HepG2 (cell line): ENCODE measurements around the gene ATPAF2. TPM values are rescaled to one million over a fixed set of nuclear protein-coding genes. Genes with fewer than 3 reads are reported as not detected.

Source experiments
- ATAC-seq: fragments of 200-7000 bp; cut with Tn5 transposase; 3 replicates; pipeline ENCODE4 v1.9.1; 2020; ENCODE audit warnings: mild to moderate bottlenecking, moderate library complexity
- BruUV-seq: library from RNA; stranded (reverse); fragments of 400-500 nt; replicated peaks from 2 replicates; lab custom pipeline; 2021; lab: Mats Ljungman, UMichigan
- CTCF ChIA-PET: fragments of 300-600 bp; formaldehyde crosslinking; extraction: SDS; loops from one replicate; lab custom pipeline; 2021; ENCODE audit warnings: low total read pairs, inconsistent platforms, low intra/inter-chr PET ratio; lab: Yijun Ruan, JAX
- POLR2A ChIA-PET: fragments of 350-600 bp; sonication (Branson Sonifier 250); formaldehyde crosslinking; loops from one replicate; lab custom pipeline; 2020; ENCODE audit warnings: antibody characterized with exemption, inconsistent platforms; lab: Yijun Ruan, JAX
- DNase-seq: peaks from one replicate; pipeline ENCODE4 v3.0.0-alpha.2; 2015; ENCODE audit warnings: low spot score
- FAIRE-seq: peaks from 3 replicates; lab custom pipeline; 2011; peaks lifted over from hg19 to GRCh38; lab: Jason Lieb, UNC
- H2AFZ ChIP-seq: one replicate; pipeline ENCODE4 v1.6.1; 2011; ENCODE audit warnings: low read length, inconsistent platforms
- H3K27ac ChIP-seq: fragments of 300-600 bp; 3 replicates; pipeline ENCODE4 v1.8.0; 2011; ENCODE audit warnings: mixed run types, mild to moderate bottlenecking, mixed read lengths, low read length, inconsistent platforms; ENCODE audit not compliant: insufficient read depth; ENCODE audit errors: extremely low read length
- H3K27me3 ChIP-seq, 2 experiments: fragments of 200-600 bp in 1 of 2; 2 replicates in 1 of 2; 3 replicates in 1 of 2; pipeline versions ENCODE4 v1.6.0 to v1.8.0; 2011; ENCODE audit warnings: low read length in 2 of 2, mild to moderate bottlenecking in 2 of 2, moderate library complexity in 2 of 2, inconsistent platforms in 1 of 2; ENCODE audit not compliant: insufficient read depth in 2 of 2, control insufficient read depth in 1 of 2
- H3K36me3 ChIP-seq, 2 experiments: fragments of 200-600 bp in 1 of 2; replicated peaks in 1 of 2; 2 replicates in 1 of 2; 3 replicates in 1 of 2; pipeline versions ENCODE4 v1.5.1 to v1.8.0; 2011; ENCODE audit warnings: low read length in 2 of 2, inconsistent platforms in 1 of 2; ENCODE audit not compliant: insufficient read depth in 2 of 2, control insufficient read depth in 1 of 2
- H3K4me1 ChIP-seq: 2 replicates; pipeline ENCODE4 v1.5.1; 2012; ENCODE audit warnings: low read length, inconsistent platforms; ENCODE audit not compliant: insufficient read depth
- H3K4me2 ChIP-seq: 2 replicates; pipeline ENCODE4 v1.6.0; 2011; ENCODE audit warnings: low read depth, low read length, inconsistent platforms
- H3K4me3 ChIP-seq, 3 experiments: fragments of 200-600 bp in 1 of 3; sonication (generic), shearing (Covaris generic) in 1 of 3; replicated peaks in 1 of 3; 2 replicates each; pipeline ENCODE4 v1.5.1; 2011 to 2016; ENCODE audit warnings: low read length in 3 of 3, inconsistent platforms in 2 of 3, low read depth in 2 of 3, mild to moderate bottlenecking in 2 of 3, control low read depth in 1 of 3, mixed read lengths in 1 of 3; ENCODE audit not compliant: insufficient read depth in 1 of 3
- H3K79me2 ChIP-seq: one replicate; pipeline ENCODE4 v1.6.1; 2011; ENCODE audit warnings: low read length, inconsistent platforms; ENCODE audit not compliant: insufficient read depth
- H3K9ac ChIP-seq: 2 replicates; pipeline ENCODE4 v1.6.0; 2011; ENCODE audit warnings: mild to moderate bottlenecking, low read depth, low read length, inconsistent platforms; ENCODE audit not compliant: insufficient read depth
- H3K9me3 ChIP-seq: 2 replicates; pipeline ENCODE4 v1.5.1; 2012; ENCODE audit warnings: mild to moderate bottlenecking, low read length
- H4K20me1 ChIP-seq: 2 replicates; pipeline ENCODE4 v1.6.0; 2011; ENCODE audit warnings: inconsistent platforms, mild to moderate bottlenecking, low read length, moderate library complexity; ENCODE audit not compliant: insufficient read depth
- FIP1L1 ChIP-seq: fragments of 200-400 bp; formaldehyde crosslinking; IDR thresholded peaks from 2 replicates; pipeline ENCODE4 v1.6.1; 2018; ENCODE audit warnings: low read depth, mild to moderate bottlenecking, low read length, moderate library complexity, borderline replicate concordance; ENCODE audit not compliant: insufficient read depth
- IRF1 ChIP-seq: sonication (generic); formaldehyde crosslinking; IDR thresholded peaks from 2 replicates; pipeline ENCODE4 v1.4.0; 2020; ENCODE audit warnings: low read depth, mild to moderate bottlenecking, missing genetic modification reagents
- KLF13 ChIP-seq: sonication (generic); formaldehyde crosslinking; IDR thresholded peaks from 2 replicates; pipeline ENCODE4 v1.4.0; 2020; ENCODE audit warnings: mild to moderate bottlenecking, missing genetic modification reagents
- PTBP1 ChIP-seq: fragments of 200-400 bp; formaldehyde crosslinking; IDR thresholded peaks from 2 replicates; pipeline ENCODE4 v1.6.1; 2018; ENCODE audit warnings: low read length, low read depth; ENCODE audit not compliant: poor library complexity, severe bottlenecking
- ZNF564 ChIP-seq: sonication (generic); formaldehyde crosslinking; IDR thresholded peaks from 2 replicates; pipeline ENCODE4 v1.8.1; 2023; ENCODE audit warnings: mild to moderate bottlenecking, missing genetic modification reagents
- ZNF772 ChIP-seq: sonication (generic); formaldehyde crosslinking; IDR thresholded peaks from 2 replicates; pipeline ENCODE4 v1.5.0; 2020; ENCODE audit warnings: mild to moderate bottlenecking, missing genetic modification reagents
- WGBS: methylation state at CpG from one replicate; pipeline ENCODE4 v1.1.6; 2017; ENCODE audit warnings: low lambda C conversion rate; 5-methylcytosine and 5-hydroxymethylcytosine counted together
- in situ Hi-C: cut with HindIII; loops from 2 replicates; pipeline ENCODE4 v1.10.0; 2017; ENCODE audit warnings: low pct_unique_long_range_greater_than_20kb; ENCODE audit not compliant: extremely low pct_ligation_motif_present
- intact Hi-C: fragments of 100-400 bp; cut with micrococcal nuclease; formaldehyde crosslinking; loops from one replicate; pipeline ENCODE4 v1.10.0; 2022; ENCODE audit not compliant: unreplicated experiment
- polyA plus RNA-seq, 8 experiments: library from polyadenylated mRNA; depleted of rRNA in 3 of 8; stranded (reverse) in 7 of 8; unstranded in 1 of 8; fragments of >200 nt; fragmentation: Illumina TruSeq in 4 of 8; extraction: Trizol in 4 of 8; gene quantifications; 2 replicates each; pipeline versions ENCODE4 v1.2.1 to v1.2.3, GENCODE V29; 2011 to 2016; ENCODE audit warnings: low read depth in 4 of 8, missing spikeins in 1 of 8, mixed read lengths in 1 of 8; ENCODE audit not compliant: insufficient read depth in 1 of 8
- total RNA-seq, 5 experiments: library from RNA; depleted of rRNA; stranded (reverse); fragments of >200 nt; fragmentation: Illumina TruSeq; extraction: Trizol; gene quantifications; 2 replicates each; pipeline ENCODE4 v1.2.3, GENCODE V29; 2016; ENCODE audit warnings: low read depth in 1 of 5

The ATPAF2 gene
- total and polyA plus RNA-seq, 2 of the 13 experiments (the other 11 are each of a cell fraction or from before 2014, with no cell fraction given), result 15.0 to 16.5 TPM

- ChIA-PET CTCF (no interaction called here), POLR2A (no interaction called here)
- Histone ChIP-seq H3K27me3 (no peaks in the 10 kb centered on the region), H3K27ac (no peak overlapping the region), H3K9me3 (no peaks in the 10 kb centered on the region), H4K20me1 (no peaks in the 10 kb centered on the region), H3K4me3 (no peak overlapping the region), H3K36me3 (no peaks in the 10 kb centered on the region; a peak in 3 of 5 replicates), H3K4me2 (no peak overlapping the region), H3K9ac (no peak overlapping the region), H2AFZ (no peak overlapping the region), H3K4me1 (no peaks in the 10 kb centered on the region), H3K79me2 (no peaks in the 10 kb centered on the region)
- no TSS peak for BruUV-seq
- ATAC-seq (no peak), FAIRE-seq (no peak), DNase-seq (no peak)
- in situ Hi-C loops, result loop anchor here (25.0 kb wide), 1 partner anchor 104 kb away; the partner anchor contains the start of gene MYO15A
- WGBS, result 80% methylated on average over 4 of the region's 5 CpGs
- TF ChIP-seq PTBP1, result no peak
- TF ChIP-seq ZNF564 (CRISPR knock-in tag), result no peak
- no peak for TF ChIP-seq FIP1L1
- no peak for TF ChIP-seq KLF13 (CRISPR knock-in tag)
- no peak for TF ChIP-seq IRF1 (CRISPR knock-in tag)
- no peak for TF ChIP-seq ZNF772 (CRISPR knock-in tag)
- intact Hi-C loops, result no loop called here
Observed at GRCh38 chr17:18008496-18009268, 30.3 kb downstream of the ATPAF2 start.
